ENCODE results near the gene HMGCL. TPM values are rescaled to one million over a fixed set of nuclear protein-coding genes. Genes with fewer than 3 reads are reported as not detected.

Gene HMGCL
- total RNA-seq, 1 donor from 2014 or later = 20.7 TPM

DNA sequence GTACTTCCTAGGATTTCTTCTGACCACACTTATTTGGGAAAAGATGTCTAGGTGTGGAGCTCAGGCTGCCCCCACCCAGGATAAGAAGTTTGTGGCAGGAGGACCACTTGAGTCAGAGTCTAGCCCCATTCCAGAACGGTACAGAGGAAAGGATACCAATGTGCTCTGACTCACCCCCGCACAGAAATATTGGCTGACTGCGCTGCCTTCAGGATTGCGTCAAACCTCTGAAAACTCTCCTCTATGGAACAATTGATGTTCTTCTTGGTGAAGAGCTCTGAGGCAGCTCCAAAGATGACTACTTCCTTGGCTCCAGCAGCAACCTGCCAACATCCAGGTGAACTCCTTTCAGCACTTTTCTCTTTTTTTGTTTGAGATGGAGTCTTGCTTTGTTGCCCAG, 11.2 kb downstream of the HMGCL start:
- H3K27me3 Mint-ChIP-seq (ENCODE audit: insufficient read depth, low read depth) = no peaks in the 10 kb centered on the region

GRCh38 chr1:23810818-23811540, 14.2 kb downstream of the HMGCL start:
- H3K4me3 Mint-ChIP-seq = no peak overlapping the region
- Histone ChIP-seq H4K20me1 (ENCODE audit: low read depth) (no peaks in the 10 kb centered on the region), H3K4me1 (no peaks in the 10 kb centered on the region), H2AFZ (replicated peaks) (no peak overlapping the region), H3K4me3 (no peak overlapping the region), H3K4me2 (no peak overlapping the region), H3K9ac (no peak overlapping the region), H3F3A (ENCODE audit: low read depth) (no peaks in the 10 kb centered on the region), H3K27me3 (no peaks in the 10 kb centered on the region), H3K9me3 (ENCODE audit: low read depth) (no peaks in the 10 kb centered on the region), H3K79me2 (ENCODE audit: low read depth) (no peaks in the 10 kb centered on the region), H3K36me3 (no peaks in the 10 kb centered on the region), H3K27ac (no peak overlapping the region)
- DNase-seq (ENCODE audit: low spot score) = peak; percentile 77
- no peaks in the 10 kb centered on the region for H3K4me1 Mint-ChIP-seq
- peaks cover 10% of the 10 kb centered on the region for H3K36me3 Mint-ChIP-seq
- no peak overlapping the region for H3K27ac Mint-ChIP-seq
- TF ChIP-seq, protein P1, sequence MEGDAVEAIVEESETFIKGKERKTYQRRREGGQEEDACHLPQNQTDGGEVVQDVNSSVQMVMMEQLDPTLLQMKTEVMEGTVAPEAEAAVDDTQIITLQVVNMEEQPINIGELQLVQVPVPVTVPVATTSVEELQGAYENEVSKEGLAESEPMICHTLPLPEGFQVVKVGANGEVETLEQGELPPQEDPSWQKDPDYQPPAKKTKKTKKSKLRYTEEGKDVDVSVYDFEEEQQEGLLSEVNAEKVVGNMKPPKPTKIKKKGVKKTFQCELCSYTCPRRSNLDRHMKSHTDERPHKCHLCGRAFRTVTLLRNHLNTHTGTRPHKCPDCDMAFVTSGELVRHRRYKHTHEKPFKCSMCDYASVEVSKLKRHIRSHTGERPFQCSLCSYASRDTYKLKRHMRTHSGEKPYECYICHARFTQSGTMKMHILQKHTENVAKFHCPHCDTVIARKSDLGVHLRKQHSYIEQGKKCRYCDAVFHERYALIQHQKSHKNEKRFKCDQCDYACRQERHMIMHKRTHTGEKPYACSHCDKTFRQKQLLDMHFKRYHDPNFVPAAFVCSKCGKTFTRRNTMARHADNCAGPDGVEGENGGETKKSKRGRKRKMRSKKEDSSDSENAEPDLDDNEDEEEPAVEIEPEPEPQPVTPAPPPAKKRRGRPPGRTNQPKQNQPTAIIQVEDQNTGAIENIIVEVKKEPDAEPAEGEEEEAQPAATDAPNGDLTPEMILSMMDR (IDR thresholded peaks at IDR 0.05) = peak; percentile 77
- TF ChIP-seq EZH2 (IDR thresholded peaks at IDR 0.05) = no peak
- H3K27me3 Mint-ChIP-seq (ENCODE audit: insufficient read depth, low read depth) = peaks cover 2% of the 10 kb centered on the region
- no peaks in the 10 kb centered on the region for H3K9me3 Mint-ChIP-seq

More for the DNA sequence above, 11.2 kb downstream of the HMGCL start:
- Histone ChIP-seq H4K20me1 (ENCODE audit: low read depth) (no peaks in the 10 kb centered on the region), H3K9ac (no peak overlapping the region), H3K79me2 (ENCODE audit: low read depth) (no peaks in the 10 kb centered on the region), H3K27ac (no peak overlapping the region), H2AFZ (replicated peaks) (no peak overlapping the region), H3K4me1 (no peaks in the 10 kb centered on the region), H3F3A (ENCODE audit: low read depth) (no peaks in the 10 kb centered on the region), H3K4me2 (no peak overlapping the region), H3K4me3 (no peak overlapping the region), H3K9me3 (ENCODE audit: low read depth) (no peaks in the 10 kb centered on the region), H3K36me3 (no peaks in the 10 kb centered on the region), H3K27me3 (no peaks in the 10 kb centered on the region)
- H3K36me3 Mint-ChIP-seq = peaks cover 8% of the 10 kb centered on the region
- DNase-seq (ENCODE audit: low spot score) = no peak
- TF ChIP-seq EZH2 (IDR thresholded peaks at IDR 0.05) (no peak), EZH2phosphoT487 (IDR thresholded peaks at IDR 0.05) (no peak)
- TF ChIP-seq, protein P1 (IDR thresholded peaks at IDR 0.05) = no peak
- H3K9me3 Mint-ChIP-seq = no peaks in the 10 kb centered on the region
- H3K4me1 Mint-ChIP-seq = no peaks in the 10 kb centered on the region
- H3K4me3 Mint-ChIP-seq = no peak overlapping the region
- no peak overlapping the region for H3K27ac Mint-ChIP-seq

- H3K36me3 Mint-ChIP-seq = peaks cover 10% of the 10 kb centered on the region
- TF ChIP-seq, protein P1 (IDR thresholded peaks at IDR 0.05) = peak; percentile 67
- no peak for TF ChIP-seq EZH2 (IDR thresholded peaks at IDR 0.05)
- no peak for TF ChIP-seq EZH2phosphoT487 (IDR thresholded peaks at IDR 0.05)
- no peaks in the 10 kb centered on the region for H3K4me1 Mint-ChIP-seq
These were observed 15.5 kb downstream of the HMGCL start for GRCh38 chr1:23809751-23810171.

More at GRCh38 chr1:23809751-23810171, 15.5 kb downstream of the HMGCL start:
- no peak overlapping the region for H3K9ac ChIP-seq
- peak; percentile 75 for DNase-seq (ENCODE audit: low spot score)
- no peaks in the 10 kb centered on the region for H3K4me1 ChIP-seq
- no peaks in the 10 kb centered on the region for H3K9me3 ChIP-seq (ENCODE audit: low read depth)
- Mint-ChIP-seq H3K27ac (no peak overlapping the region), H3K9me3 (no peaks in the 10 kb centered on the region), H3K4me3 (no peak overlapping the region), H3K27me3 (ENCODE audit: insufficient read depth, low read depth) (peaks cover 3% of the 10 kb centered on the region)
- H3F3A ChIP-seq (ENCODE audit: low read depth) = no peaks in the 10 kb centered on the region
- H3K4me2 ChIP-seq = no peak overlapping the region
- no peaks in the 10 kb centered on the region for H3K36me3 ChIP-seq
- H4K20me1 ChIP-seq (ENCODE audit: low read depth) = no peaks in the 10 kb centered on the region
- no peak overlapping the region for H3K4me3 ChIP-seq
- no peak overlapping the region for H2AFZ ChIP-seq (replicated peaks)
- no peaks in the 10 kb centered on the region for H3K79me2 ChIP-seq (ENCODE audit: low read depth)
- H3K27ac ChIP-seq = no peak overlapping the region
- no peaks in the 10 kb centered on the region for H3K27me3 ChIP-seq

Measured in neural progenitor cell (in vitro differentiated cells).